CD4-positive, alpha-beta T cell treated with Interleukin-15 for 1 hour (primary cell): ENCODE measurements around the gene SRA1.
A peak's percentile ranks its signal among the peaks of the same experiment; 100 is the strongest.

Experiments used
- DNase-seq: peaks from one replicate; pipeline ENCODE4 v3.0.0-alpha.2; 2020

Gene SRA1

DNA sequence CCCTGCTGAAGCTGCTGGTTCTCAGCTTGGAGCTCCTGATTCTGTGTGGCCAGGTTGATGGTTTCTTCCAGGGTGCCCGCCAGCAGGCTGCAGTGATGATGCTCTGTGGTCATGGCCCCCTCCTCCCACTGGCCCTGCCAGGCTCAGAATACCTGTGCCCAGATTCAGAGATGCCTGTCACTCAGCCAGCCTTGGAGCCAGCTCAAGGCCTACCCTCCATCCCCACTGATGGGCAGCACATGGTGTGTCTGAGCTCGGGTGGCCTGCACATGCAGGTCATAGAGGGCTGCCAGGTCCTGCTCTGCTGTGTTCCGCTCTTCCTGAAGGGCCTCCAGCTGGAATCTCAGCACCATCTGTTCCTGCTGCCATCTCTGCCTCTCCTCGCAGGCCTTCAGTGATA, 12.8 kb upstream of the SRA1 start:
- DNase-seq = no peak

DNA sequence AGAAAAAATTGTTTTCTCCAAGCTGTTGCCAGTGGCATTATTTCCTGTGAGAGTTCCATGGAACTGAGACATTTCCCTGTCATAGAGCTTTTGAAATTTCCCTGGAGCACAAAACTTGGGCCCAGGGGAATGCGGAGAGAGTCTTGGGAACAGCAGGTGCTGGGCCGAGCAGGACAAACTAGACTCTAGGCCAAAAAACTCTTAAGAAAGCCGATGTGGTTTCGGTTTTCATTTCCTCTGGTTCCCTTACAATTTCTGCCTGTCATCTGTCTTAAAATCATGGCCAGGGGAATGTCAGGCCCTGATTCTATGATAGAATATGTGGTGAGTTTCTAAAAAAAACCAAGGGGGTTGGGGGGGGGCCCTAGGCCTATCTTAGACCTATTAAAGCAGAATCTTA, 11.9 kb upstream of the SRA1 start:
- DNase-seq = no peak

DNA sequence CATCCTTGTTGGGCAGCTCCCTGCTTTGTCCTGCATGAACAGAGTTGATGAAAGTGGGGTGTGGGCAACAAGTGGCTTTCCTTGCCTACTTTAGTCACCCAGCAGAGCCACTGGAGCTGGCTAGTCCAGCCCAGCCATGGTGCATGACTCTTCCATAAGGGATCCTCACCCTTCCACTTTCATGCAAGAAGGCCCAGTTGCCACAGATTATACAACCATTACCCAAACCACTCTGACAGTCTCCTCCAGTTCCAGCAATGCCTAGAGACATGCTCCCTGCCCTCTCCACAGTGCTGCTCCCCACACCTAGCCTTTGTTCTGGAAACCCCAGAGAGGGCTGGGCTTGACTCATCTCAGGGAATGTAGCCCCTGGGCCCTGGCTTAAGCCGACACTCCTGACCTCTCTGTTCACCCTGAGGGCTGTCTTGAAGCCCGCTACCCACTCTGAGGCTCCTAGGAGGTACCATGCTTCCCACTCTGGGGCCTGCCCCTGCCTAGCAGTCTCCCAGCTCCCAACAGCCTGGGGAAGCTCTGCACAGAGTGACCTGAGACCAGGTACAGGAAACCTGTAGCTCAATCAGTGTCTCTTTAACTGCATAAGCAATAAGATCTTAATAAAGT, 11.3 kb upstream of the SRA1 start:
- DNase-seq = no peak

DNA sequence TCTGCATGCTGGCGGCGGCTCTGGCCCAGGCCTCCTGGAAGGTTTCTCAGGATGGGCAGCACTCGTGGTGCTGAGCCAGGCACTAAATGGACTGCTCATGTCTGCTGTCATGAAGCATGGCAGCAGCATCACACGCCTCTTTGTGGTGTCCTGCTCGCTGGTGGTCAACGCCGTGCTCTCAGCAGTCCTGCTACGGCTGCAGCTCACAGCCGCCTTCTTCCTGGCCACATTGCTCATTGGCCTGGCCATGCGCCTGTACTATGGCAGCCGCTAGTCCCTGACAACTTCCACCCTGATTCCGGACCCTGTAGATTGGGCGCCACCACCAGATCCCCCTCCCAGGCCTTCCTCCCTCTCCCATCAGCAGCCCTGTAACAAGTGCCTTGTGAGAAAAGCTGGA, 10.6 kb upstream of the SRA1 start:
- DNase-seq = no peak

DNA sequence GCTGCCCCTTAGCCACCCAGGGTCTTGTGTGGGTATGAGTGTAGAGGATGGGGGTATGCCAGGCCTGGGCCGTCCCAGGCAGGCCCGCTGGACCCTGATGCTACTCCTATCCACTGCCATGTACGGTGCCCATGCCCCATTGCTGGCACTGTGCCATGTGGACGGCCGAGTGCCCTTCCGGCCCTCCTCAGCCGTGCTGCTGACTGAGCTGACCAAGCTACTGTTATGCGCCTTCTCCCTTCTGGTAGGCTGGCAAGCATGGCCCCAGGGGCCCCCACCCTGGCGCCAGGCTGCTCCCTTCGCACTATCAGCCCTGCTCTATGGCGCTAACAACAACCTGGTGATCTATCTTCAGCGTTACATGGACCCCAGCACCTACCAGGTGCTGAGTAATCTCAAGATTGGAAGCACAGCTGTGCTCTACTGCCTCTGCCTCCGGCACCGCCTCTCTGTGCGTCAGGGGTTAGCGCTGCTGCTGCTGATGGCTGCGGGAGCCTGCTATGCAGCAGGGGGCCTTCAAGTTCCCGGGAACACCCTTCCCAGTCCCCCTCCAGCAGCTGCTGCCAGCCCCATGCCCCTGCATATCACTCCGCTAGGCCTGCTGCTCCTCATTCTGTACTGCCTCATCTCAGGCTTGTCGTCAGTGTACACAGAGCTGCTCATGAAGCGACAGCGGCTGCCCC, 10.0 kb upstream of the SRA1 start:
- DNase-seq = no peak

DNA sequence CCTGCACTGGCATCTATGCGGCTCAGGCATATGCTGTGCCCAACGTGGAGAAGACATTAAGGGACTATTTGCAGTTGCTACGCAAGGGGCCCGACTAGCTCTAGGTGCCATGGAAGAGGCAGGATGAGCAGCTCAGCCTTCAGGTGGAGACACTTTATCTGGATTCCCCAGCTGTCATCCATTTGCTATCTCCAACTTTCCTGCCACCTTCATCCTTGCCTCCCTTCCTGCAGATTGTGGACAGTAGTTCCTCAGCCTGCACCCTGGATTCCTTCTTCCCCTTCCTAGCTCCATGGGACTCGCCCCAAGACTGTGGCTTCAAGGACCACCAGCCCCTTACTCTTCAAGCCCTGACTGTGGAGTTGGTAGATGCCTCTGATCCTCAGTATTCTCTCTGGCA, 9.4 kb upstream of the SRA1 start:
- no peak for DNase-seq

DNA sequence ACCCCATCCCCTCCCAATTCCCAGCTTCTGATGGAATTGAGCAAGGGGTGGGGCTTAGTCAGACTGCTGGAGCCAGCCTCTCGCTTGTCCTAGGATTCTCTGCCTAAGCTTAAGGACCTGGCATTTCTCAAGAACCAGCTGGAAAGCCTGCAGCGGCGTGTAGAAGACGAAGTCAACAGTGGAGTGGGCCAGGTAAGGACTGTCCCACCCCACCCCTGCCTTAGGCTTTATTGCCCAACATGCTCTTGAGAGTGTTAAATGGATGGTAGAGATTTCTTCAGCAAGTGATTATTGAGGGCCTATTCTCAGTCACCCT, 8.5 kb upstream of the SRA1 start:
- DNase-seq = no peak

DNA sequence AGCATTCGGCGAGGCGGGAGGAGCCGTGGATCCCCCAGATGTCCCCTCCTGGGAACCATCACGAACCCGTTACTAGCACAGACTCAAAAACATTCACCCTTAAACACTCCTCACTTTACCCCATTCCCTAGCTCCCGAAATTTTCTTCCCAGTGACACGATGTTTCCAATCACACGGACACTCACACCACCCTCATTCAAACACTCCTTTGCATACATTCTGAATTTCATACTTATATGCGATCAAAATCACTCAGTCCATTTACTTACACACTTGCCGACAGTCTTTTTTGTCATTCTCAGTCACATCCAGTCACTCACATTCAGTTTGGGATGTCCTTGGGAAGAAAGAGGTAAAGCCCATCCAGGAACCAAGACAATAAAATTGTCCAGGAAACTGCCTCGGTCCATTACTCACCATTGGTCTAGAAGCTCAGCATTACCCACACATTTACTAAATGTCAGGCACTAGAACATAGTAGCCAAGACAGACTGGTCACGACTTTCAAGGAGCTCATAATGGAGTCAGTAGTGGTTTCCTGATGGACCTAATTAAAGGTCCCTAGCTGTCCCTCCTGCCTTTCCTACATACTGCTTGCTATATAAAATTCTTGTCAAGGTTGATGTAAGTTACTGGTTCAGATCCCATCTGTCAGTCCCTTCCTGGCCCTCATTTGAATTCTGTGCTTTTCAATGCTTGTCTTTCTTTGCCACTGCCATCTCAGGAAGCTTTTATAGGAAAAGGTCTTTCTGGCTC, 7.9 kb upstream of the SRA1 start:
- no peak for DNase-seq

DNA sequence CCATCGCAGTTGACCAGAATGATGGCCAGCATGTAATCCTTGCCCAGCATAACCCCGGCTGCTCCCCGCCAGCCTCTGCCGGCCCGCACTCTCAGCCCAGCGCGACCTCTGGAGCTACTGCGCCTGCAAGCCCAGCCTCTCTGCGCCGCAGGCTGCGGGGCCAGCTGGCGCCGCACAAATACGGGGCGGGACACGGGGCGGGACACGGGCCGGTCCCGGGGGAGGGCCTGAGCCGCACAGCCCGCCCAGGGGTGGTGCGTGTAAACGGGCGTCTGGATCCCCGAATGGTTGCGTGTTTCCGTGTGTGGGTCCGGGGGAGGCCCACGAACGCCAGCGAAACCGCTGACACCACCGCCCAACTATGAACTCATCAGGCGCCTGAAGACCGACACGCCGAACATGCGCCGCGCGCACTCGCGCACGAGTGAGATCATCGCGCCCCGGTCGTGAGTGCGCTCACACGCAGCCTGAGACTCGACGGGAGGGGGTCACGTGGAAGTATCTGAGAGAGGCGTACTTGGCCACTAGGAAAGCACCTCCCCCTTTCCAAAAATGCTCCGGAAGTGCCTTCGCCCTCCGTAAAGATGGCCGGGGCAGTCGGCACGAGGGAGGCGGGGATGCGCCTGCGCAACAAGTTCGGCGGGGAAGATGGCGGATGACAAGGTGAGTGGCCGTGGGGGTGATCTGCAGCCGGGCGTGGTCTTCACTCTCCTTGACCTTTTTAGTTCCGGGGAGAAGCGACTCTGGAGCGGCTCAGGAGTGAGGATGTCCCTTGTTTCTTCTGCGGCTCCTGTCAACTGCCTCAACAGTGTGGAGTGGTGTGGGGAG, 7.1 kb upstream of the SRA1 start, which contains the start of the genes APBB3 and SLC35A4:
Gene APBB3, minus strand, starts transcription at position 403 of the 828 bp plus-strand sequence. Its CDS starts 353 bp downstream, at position 50.
Gene SLC35A4, plus strand, starts transcription at position 633 of the 828 bp plus-strand sequence. CDS start 2,342 bp downstream, outside the sequence.
- DNase-seq = peak; percentile 99

DNA sequence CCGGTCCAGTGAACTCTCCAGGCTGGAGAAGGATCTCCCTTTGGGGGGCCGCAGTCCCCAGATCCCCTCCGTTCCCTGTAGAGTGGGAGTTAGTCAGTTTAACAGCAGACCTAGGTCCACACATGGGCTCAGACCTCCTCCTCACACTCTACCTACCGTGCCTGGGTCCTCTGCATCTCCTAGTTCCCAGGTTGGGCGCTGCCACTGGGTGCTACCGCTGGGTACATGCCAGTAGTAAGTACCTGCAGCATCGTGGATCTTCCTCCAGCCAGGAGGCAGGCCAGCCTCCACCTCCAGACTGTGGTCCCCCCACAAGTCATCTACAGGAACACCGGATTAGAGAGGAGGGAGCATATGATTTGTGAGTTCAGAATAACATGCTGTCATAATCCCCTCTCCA, 6.3 kb upstream of the SRA1 start:
- no peak for DNase-seq

DNA sequence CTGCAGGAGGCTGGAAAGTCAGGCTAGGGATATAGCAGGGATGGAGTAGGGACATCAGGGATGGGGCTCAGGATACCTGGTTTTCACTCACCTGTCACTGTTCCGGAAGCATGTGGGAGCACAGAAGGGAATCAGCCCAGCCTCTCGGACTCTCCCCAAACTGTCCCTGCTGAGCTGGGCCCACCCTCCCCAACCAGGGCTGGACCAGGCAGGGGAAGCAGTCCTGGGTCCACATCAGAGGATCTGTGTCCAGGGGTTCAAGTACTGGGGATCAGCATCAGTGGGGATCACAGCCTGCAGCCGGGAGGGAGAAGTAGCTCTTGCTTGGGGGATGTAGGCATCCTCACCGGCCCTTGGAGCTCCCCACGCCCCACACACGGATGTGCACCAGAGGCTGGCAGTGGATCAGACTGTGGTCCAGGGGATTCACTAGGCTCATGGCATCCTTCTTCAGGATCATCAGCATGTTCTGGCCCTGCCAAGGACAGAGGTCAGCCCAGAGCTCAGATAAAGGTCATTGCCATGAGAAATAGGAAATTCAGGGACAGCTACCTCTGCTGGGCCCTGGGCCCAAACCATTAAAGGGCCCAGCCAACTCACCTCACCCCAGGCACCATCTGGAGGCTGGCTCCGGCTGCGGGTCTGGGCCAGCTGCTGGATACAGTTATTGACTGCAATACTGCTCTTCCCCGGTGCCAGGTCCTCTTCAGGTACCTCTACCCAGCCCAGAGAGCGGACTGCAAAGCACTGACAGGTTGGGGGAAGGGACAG, 4.7 kb upstream of the SRA1 start:
- no peak for DNase-seq

DNA sequence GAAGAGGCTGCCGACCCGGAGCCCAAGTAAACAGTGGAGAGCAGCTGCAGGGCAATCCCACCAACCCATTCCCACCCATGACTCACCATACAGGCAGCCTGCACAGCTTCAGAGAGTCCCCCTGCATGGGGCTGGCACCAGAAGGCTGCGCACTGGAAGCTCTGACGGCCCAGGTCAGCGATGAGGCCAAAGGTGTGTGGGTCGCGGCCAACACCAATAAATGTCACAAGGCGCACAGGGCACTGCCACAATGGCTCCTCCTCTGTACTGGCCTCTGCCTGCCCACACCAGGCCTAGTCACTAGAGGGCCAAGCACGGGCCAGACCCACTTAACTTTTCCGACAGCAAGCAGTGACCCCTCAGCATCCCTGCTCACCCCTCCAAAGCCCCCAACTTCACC, 3.0 kb upstream of the SRA1 start:
- no peak for DNase-seq

DNA sequence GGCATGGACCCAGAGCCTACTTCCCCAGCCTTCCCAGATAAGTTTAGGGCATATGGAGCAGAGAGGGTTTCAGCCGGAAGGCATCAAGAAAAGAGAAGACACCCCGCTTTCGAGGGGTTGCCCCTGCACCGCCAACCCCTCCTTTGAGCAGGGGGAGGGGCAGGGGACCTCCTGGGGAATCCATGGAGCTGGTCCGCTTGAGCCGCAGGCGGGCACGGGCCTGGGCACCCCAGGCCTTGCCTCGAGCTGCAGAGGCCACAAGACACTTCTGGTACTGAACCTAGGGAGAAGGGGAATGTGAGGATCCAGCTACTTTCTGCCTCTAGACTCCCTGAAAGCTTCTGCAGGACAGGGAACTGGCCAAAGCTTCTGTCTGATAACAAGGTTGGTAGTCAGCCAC, 1.3 kb upstream of the SRA1 start:
- DNase-seq = no peak

DNA sequence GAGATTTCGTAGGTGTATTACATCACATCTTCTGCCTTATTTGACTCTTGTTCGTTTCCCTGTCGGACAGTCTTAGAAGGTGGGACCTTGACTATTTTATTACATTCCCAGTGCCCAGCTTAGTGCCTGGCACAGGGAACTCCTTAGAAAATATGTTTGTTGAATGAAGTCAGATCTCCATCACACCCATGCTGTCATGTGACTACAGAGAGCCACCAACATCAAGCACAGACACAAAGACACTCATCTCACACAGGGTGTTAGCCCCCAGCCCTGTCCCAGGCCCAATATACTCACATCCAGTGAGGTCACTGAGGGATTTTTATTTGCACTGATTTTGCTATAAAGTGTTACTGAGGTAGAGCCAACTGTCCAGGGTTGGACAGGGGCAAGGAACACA, 692 bp upstream of the SRA1 start:
- DNase-seq = no peak

DNA sequence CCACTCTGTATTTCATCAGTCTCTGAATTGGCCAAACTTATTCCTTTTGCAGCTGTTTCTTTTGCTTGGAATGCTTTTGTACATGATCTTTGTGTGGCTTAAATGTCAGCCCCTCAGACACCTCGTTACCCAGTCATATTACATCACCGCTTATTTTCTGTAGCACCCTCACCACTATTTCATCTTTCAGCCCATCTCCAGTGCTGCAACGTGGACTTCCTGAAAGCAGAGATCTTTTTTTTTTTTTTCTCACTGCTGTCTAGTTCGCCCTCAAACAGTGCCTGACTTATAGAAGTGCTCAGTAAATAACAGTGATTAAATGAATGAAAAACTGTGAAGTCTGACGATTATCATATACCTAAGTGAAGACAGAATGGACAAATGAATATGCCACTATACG, 835 bp downstream of the SRA1 start:
- DNase-seq = peak; percentile 33

DNA sequence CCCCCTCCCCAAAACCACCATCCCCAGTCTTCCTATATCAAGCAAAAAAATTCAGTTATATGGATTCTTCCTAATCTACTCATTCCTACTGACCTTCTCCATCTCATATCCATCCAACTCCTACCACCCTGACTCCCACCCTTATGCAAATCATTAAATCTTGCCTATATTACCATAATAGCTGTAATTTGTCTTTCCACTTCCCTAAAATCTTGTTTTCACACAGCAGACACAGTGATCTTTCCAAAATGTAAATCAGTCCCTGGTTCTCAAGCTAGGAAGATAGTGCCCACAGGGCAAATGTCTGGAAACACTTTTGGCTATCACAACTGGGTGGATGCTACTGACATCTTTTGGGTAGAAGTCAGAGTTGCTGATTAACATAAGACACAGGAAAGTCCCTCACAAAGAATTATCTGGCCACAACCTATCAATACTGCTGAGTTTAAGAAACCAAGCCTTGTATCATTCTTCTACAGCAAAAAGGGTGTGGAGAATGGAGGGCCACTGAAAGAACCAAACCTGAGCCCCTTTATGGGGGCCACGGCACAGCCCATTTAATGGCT, 1.4 kb downstream of the SRA1 start:
- no peak for DNase-seq

DNA sequence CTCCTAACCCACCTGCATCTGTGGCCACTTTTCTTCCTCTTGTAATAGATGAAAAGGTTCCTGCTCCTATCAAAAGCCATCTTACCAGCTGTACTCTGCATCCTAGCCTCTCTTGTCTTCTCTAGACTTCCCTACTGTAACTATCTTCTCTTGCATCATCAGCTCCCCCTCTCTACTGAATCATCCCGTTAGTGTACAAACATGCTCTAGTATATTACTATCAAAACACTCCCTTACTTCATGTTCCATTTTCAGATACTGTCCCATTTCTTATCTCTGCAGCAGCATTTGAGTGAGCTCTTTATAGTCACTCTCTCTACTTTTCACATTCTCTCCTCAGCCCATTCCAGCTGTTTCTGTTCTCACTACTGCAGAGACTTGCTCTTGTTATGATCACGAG, 2.8 kb downstream of the SRA1 start:
- no peak for DNase-seq

DNA sequence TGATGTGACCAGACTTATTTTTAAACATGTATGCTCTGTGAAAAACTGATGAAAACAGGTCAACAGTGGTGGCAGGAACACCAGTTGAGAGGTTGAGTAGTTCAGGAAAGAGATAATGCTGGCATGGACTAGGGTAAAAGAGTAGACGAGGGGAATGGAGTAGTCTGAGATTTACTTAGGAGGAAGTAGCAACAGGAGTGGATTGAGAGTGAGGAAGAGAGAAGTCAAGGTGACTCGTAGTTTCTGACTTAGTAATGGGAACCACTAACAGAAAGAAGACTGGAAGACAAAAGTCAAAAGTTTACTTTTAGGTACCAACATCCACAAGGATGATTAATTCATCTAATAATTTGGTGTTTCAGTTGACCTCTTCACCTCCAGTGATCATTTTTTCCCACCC, 3.6 kb downstream of the SRA1 start:
- no peak for DNase-seq

DNA sequence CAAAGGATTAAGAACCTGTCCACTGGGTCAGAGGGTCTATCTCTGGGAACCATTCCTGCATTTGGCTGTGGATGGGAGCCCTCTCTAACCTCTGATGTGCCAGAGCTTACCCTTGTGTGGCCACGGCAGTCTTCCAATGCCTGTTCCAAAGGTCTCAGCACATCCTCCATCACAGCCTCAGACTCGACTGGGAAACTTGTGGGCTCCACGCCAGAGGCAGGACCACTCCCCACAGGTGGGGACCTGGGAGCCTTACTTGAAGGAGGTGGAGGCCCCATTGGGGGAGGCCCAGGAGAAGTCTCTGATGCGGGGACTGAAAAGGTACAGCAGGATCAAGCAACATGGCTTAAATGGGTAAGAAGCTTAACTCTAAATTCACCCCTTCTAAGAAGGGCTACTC, 5.4 kb downstream of the SRA1 start:
- DNase-seq = no peak

DNA sequence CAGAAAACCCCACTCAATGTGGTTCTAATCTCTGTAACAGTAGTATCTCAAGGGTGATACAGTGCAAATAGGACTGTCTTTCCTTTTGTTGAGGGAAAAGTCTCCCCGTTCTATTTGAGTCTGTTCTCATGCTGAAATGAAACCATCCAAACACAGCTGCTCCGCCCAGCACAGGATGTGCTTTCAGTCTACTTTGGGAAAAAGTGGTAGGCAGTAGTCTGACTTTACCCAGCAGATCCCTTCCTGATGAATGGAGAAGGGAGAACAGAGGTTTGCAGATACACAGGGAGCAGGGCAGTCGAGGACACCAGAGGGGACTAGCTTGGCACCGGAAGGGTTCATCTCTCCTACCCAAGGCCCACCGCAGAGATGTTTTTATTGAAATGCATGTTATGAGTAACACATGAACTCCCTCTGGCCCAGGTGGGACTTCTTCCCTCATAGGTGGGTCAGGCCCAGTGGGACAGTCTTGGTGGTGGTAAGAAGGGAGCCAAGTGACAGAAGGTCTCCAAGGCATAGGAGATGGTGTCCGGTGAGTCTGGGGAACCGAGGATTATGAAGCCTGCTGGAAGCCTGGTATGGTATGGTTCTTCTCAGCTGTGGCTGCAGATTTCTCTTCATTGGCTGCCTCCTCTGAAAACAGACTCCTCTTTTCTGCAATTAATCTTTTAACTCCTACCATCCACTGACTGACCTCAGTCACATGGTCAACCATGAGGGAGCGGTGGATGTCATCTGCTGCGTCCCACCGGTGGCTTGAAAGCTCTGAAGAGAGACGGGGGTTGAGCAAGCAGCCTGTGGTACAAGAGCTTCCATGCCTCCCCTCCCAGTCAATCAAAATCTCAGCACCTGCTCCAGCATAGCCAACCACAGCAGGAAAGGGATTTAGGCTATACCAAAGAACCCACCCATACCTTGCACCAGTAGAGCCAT, 6.9 kb downstream of the SRA1 start:
- DNase-seq = no peak
